CD4-positive, alpha-beta T cell treated with Interleukin-12 subunit alpha and Interleukin-12 subunit beta, for 1 hour (primary cell): ENCODE results near the gene MTMR4.
"Not testable (repeated sequence)": the region's sequence is repeated elsewhere in the genome, so short reads cannot be mapped to it uniquely, and the experiment has no call there.

Experiments
- DNase-seq: peaks from one replicate; pipeline ENCODE4 v3.0.0-alpha.2; 2020

MTMR4 gene

GRCh38 chr17:58513965-58514769 lies at the start of gene MTMR4:
Gene MTMR4 (minus strand): TSS chr17:58514638. CDS start chr17:58514407, 231 bp downstream.
- DNase-seq = peak; percentile 81

GRCh38 chr17:58560511-58560910 lies 46.1 kb upstream of the MTMR4 start:
- DNase-seq = no peak

- no peak for DNase-seq
These were observed 43.5 kb upstream of the MTMR4 start for GRCh38 chr17:58557981-58558380.

GRCh38 chr17:58556833-58557250 lies 42.4 kb upstream of the MTMR4 start:
- no peak for DNase-seq

GRCh38 chr17:58555109-58555508 lies 40.7 kb upstream of the MTMR4 start:
- DNase-seq = not testable (repeated sequence)

- no peak for DNase-seq
These were observed 26.8 kb upstream of the MTMR4 start for GRCh38 chr17:58541249-58541648.

GRCh38 chr17:58539698-58540097 lies 25.3 kb upstream of the MTMR4 start:
- no peak for DNase-seq

GRCh38 chr17:58538811-58539409 lies 24.5 kb upstream of the MTMR4 start:
- no peak for DNase-seq

GRCh38 chr17:58537266-58537665 lies 22.8 kb upstream of the MTMR4 start:
- no peak for DNase-seq

- DNase-seq = no peak
These were observed 22.1 kb upstream of the MTMR4 start for GRCh38 chr17:58536542-58536941.

- no peak for DNase-seq
These were observed 21.0 kb upstream of the MTMR4 start for GRCh38 chr17:58535431-58535830.

- DNase-seq = no peak
These were observed 20.5 kb upstream of the MTMR4 start for GRCh38 chr17:58534901-58535421.

- DNase-seq = no peak
These were observed 19.9 kb upstream of the MTMR4 start for GRCh38 chr17:58534331-58534730.

- DNase-seq = no peak
These were observed 19.3 kb upstream of the MTMR4 start for GRCh38 chr17:58533616-58534188.

- no peak for DNase-seq
These were observed 18.1 kb upstream of the MTMR4 start for GRCh38 chr17:58532555-58532951.

- DNase-seq = peak; percentile 70
These were observed 17.5 kb upstream of the MTMR4 start for GRCh38 chr17:58531661-58532554.

- DNase-seq = no peak
These were observed 16.7 kb upstream of the MTMR4 start for GRCh38 chr17:58531122-58531521.

- no peak for DNase-seq
These were observed 16.2 kb upstream of the MTMR4 start for GRCh38 chr17:58530655-58531054.

- no peak for DNase-seq
These were observed 14.8 kb upstream of the MTMR4 start for GRCh38 chr17:58529275-58529674.

- DNase-seq = no peak
These were observed 14.0 kb upstream of the MTMR4 start for GRCh38 chr17:58528443-58528842.

- no peak for DNase-seq
These were observed 13.5 kb upstream of the MTMR4 start for GRCh38 chr17:58527949-58528348.

GRCh38 chr17:58527306-58527705 lies 12.9 kb upstream of the MTMR4 start:
- DNase-seq = no peak

GRCh38 chr17:58525239-58525638 lies 10.8 kb upstream of the MTMR4 start:
- DNase-seq = no peak
